ENCODE results near the gene ECE1. TPM values are rescaled to one million over a fixed set of nuclear protein-coding genes. Genes with fewer than 3 reads are reported as not detected.
"Not testable (repeated sequence)": the region's sequence is repeated elsewhere in the genome, so short reads cannot be mapped to it uniquely, and the experiment has no call there.

The ECE1 gene
- total and polyA plus RNA-seq, 12 donors: 86.1 to 588 (median 222) TPM

DNA sequence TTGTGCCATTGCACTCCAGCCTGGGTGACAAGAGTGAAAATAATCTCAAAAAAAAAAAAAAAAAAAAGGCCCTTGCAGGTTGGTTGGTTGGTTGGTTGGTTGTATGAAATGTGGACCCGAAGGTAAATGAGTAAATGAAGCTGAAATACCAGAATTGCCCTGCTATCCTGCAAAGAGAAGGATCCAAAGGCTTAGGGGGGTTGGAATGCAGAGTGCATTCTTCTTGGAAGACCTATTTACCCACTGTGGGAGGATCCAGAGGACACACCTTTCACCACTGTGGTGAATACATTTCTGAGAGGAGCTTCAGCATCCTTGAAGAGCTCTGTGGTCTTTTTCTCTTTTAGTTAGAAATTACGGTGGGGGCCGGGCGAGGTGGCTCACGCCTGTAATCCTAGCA lies 84.8 kb downstream of the ECE1 start:
- Histone ChIP-seq H3K4me1 (replicated peaks in 1 of 2) (no peaks in the 10 kb centered on the region), H3K27ac (no peak overlapping the region), H3K36me3 (replicated peaks in 1 of 2) (no peaks in the 10 kb centered on the region), H3K27me3 (no peaks in the 10 kb centered on the region), H3K4me3 (no peak overlapping the region), H3K9me3 (replicated peaks in 1 of 3) (no peaks in the 10 kb centered on the region)
- WGBS, 4 donors: 85 to 97% (median 92%) methylated on average over 5 of the region's 5 CpGs
- no peak for DNase-seq
- intact Hi-C loops (cut with DNase I): no loop called here
- no peak for TF ChIP-seq POLR2A (IDR thresholded peaks at IDR 0.05)
- TF ChIP-seq, protein P1, sequence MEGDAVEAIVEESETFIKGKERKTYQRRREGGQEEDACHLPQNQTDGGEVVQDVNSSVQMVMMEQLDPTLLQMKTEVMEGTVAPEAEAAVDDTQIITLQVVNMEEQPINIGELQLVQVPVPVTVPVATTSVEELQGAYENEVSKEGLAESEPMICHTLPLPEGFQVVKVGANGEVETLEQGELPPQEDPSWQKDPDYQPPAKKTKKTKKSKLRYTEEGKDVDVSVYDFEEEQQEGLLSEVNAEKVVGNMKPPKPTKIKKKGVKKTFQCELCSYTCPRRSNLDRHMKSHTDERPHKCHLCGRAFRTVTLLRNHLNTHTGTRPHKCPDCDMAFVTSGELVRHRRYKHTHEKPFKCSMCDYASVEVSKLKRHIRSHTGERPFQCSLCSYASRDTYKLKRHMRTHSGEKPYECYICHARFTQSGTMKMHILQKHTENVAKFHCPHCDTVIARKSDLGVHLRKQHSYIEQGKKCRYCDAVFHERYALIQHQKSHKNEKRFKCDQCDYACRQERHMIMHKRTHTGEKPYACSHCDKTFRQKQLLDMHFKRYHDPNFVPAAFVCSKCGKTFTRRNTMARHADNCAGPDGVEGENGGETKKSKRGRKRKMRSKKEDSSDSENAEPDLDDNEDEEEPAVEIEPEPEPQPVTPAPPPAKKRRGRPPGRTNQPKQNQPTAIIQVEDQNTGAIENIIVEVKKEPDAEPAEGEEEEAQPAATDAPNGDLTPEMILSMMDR (IDR thresholded peaks at IDR 0.05): no peak

DNA sequence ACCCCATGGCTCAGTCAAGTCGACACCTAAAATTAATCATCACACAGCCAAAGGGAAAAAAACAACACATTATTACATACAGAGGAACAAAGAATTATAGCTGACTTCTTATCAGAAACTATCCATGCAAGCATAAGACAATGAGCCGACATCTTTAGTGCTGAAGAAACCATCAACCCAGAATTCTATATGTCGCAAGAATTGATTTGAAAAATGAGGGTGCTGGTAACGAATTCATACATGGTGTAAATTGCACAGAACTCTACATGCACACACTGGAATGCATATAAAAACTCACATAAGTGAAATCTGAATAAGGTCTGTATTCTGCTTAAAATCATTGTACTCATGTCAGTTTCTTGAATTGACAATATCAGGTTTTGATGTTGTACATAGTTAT lies 88.6 kb downstream of the ECE1 start:
- H3K9me3 ChIP-seq (replicated peaks in 1 of 3): no peaks in the 10 kb centered on the region
- H3K36me3 ChIP-seq (replicated peaks in 1 of 2): no peaks in the 10 kb centered on the region
- no peaks in the 10 kb centered on the region for H3K4me1 ChIP-seq (replicated peaks in 1 of 2)
- 86 to 92% (median 91%) methylated on average over 4 of the region's 4 CpGs for WGBS, 4 donors
- H3K27me3 ChIP-seq: no peaks in the 10 kb centered on the region
- TF ChIP-seq, protein P1 (IDR thresholded peaks at IDR 0.05): no peak
- no peak for TF ChIP-seq POLR2A (IDR thresholded peaks at IDR 0.05)
- intact Hi-C loops (cut with DNase I): no loop called here
- H3K27ac ChIP-seq: no peak overlapping the region
- H3K4me3 ChIP-seq: no peak overlapping the region
- no peak for DNase-seq

DNA sequence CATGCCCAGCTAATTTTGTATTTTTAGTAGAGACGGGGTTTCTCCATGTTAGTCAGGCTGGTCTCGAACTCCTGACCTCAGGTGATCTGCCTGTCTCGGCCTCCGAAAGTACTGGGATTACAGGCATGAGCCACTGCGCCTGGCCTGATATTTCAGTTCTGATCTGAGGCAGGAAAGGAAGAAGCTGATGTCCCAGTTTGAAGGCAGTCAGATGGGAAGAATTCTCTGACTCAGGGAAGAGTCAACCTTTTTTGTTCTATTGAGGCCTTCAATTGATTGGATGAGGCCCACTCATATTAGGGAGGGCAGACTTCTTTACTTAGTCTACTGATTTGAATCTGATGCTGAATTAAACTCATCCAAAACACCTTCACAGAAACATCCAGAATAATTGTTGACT lies 89.0 kb downstream of the ECE1 start:
- H3K27me3 ChIP-seq; H3K27ac ChIP-seq; H3K4me3 ChIP-seq; H3K36me3 ChIP-seq (replicated peaks in 1 of 2); DNase-seq; H3K4me1 ChIP-seq (replicated peaks in 1 of 2); H3K9me3 ChIP-seq (replicated peaks in 1 of 3); intact Hi-C loops (cut with DNase I): not testable (repeated sequence)
- 91 to 95% (median 93%) methylated on average over 5 of the region's 5 CpGs for WGBS, 4 donors

DNA sequence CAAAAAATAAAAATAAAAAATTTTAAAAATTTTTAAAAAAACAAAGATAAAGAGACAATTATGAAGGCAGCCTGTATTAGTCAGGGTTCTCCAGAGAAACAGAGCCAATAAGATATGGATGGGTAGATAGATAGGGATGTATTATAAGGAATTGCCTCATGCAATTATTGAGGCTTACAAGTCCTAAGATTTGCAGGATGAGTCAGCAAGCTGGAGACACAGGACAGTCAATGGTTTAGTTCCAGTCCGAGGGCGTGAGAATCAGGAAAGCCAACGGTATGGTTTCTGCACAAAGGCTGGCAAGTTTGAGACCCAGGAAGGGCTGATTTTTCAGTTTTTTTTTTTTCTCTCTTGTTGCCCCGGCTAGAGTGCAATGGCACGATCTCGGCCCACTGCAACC lies 89.5 kb downstream of the ECE1 start:
- no peaks in the 10 kb centered on the region for H3K36me3 ChIP-seq (replicated peaks in 1 of 2)
- H3K4me1 ChIP-seq (replicated peaks in 1 of 2): no peaks in the 10 kb centered on the region
- 93 to 96% (median 95%) methylated on average over 5 to 6 of the region's 6 CpGs for WGBS, 4 donors

DNA sequence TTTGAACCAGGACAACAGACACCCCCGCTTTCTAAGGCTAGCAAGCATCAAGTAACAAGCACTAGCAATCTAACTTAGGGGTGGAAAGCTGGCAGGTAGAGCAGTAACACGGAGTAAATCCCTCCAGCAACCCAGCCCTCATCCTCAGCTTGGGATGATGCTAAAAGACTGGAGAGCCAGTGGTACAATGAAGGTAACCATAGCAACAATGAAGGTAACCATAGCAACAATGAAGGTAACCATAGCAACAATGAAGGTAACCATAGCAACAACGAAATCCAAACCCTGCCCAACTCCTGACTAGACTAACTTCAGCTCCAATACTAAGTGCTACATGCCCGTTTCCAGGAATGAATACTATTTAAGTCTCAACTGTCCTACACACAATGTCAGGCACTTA lies 91.3 kb downstream of the ECE1 start:
- no peak for TF ChIP-seq POLR2A (IDR thresholded peaks at IDR 0.05)
- TF ChIP-seq, protein P1 (IDR thresholded peaks at IDR 0.05): no peak
- WGBS, 4 donors: 67 to 77% (median 72%) methylated on average over 4 of the region's 4 CpGs
- Histone ChIP-seq H3K9me3 (replicated peaks in 1 of 3) (no peaks in the 10 kb centered on the region), H3K4me3 (no peak overlapping the region), H3K36me3 (replicated peaks in 1 of 2) (no peaks in the 10 kb centered on the region), H3K27me3 (no peaks in the 10 kb centered on the region), H3K4me1 (replicated peaks in 1 of 2) (no peaks in the 10 kb centered on the region), H3K27ac (no peak overlapping the region)
- DNase-seq: no peak
- intact Hi-C loops (cut with DNase I): loop anchor here in 1 of 2 donors (10.0 kb wide), 1 partner anchor 214 kb away; no protein-coding TSS in a partner anchor

More for the DNA sequence above, 89.5 kb downstream of the ECE1 start:
- Histone ChIP-seq H3K9me3 (replicated peaks in 1 of 3) (no peaks in the 10 kb centered on the region), H3K4me3 (no peak overlapping the region), H3K27ac (no peak overlapping the region), H3K27me3 (no peaks in the 10 kb centered on the region)
- intact Hi-C loops (cut with DNase I): no loop called here
- TF ChIP-seq, protein P1 (IDR thresholded peaks at IDR 0.05): no peak
- no peak for TF ChIP-seq POLR2A (IDR thresholded peaks at IDR 0.05)
- no peak for DNase-seq
